Activated naive CD8-positive, alpha-beta T cell treated with anti-CD3 and anti-CD28 coated beads, Interleukin-2, amount 50 U/mL, for 24 hours (primary cell): ENCODE measurements around the gene CNGA1.

Experiments
- ATAC-seq: fragments of 150-1000 bp; cut with Tn5 transposase; one replicate; pipeline ENCODE4 v1.10.0; 2021
- DNase-seq: peaks from one replicate; pipeline ENCODE4 v3.0.0; 2021
- H3K27ac Mint-ChIP-seq: one replicate; pipeline ENCODE4 v1.8.0; 2021; ENCODE audit warnings: mild to moderate bottlenecking, mixed read lengths
- H3K27me3 Mint-ChIP-seq: one replicate; pipeline ENCODE4 v1.8.0; 2021; ENCODE audit warnings: mixed read lengths
- H3K36me3 Mint-ChIP-seq: one replicate; pipeline ENCODE4 v1.8.0; 2021; ENCODE audit warnings: low read depth, mixed read lengths
- H3K4me1 Mint-ChIP-seq: one replicate; pipeline ENCODE4 v1.8.0; 2021; ENCODE audit warnings: mixed read lengths
- H3K4me3 Mint-ChIP-seq: one replicate; pipeline ENCODE4 v1.8.0; 2021; ENCODE audit warnings: mild to moderate bottlenecking, moderate library complexity, mixed read lengths
- H3K9me3 Mint-ChIP-seq: one replicate; pipeline ENCODE4 v1.8.0; 2021; ENCODE audit warnings: mixed read lengths

Gene CNGA1

GRCh38 chr4:48038666-48039065, 22.2 kb upstream of the CNGA1 start:
- DNase-seq: no peak
- Mint-ChIP-seq H3K4me1 (peaks cover 84% of the 10 kb centered on the region), H3K27ac (no peak overlapping the region), H3K4me3 (no peak overlapping the region), H3K27me3 (no peaks in the 10 kb centered on the region), H3K9me3 (peaks cover 12% of the 10 kb centered on the region), H3K36me3 (peaks cover 20% of the 10 kb centered on the region)
- no peak for ATAC-seq

- Mint-ChIP-seq H3K27me3 (no peaks in the 10 kb centered on the region), H3K27ac (peak overlapping the region; percentile 91), H3K36me3 (peaks cover 20% of the 10 kb centered on the region), H3K4me3 (no peak overlapping the region), H3K4me1 (peaks cover 81% of the 10 kb centered on the region), H3K9me3 (peaks cover 12% of the 10 kb centered on the region)
- no peak for DNase-seq
- no peak for ATAC-seq
These were observed 20.6 kb upstream of the CNGA1 start for GRCh38 chr4:48037117-48037462.

- peak; percentile 22 for ATAC-seq
- Mint-ChIP-seq H3K4me1 (peaks cover 75% of the 10 kb centered on the region), H3K4me3 (peak overlapping the region; percentile 42), H3K36me3 (peaks cover 20% of the 10 kb centered on the region), H3K27ac (peak overlapping the region; percentile 91), H3K9me3 (peaks cover 12% of the 10 kb centered on the region), H3K27me3 (no peaks in the 10 kb centered on the region)
- no peak for DNase-seq
These were observed 19.5 kb upstream of the CNGA1 start for GRCh38 chr4:48035952-48036351.

GRCh38 chr4:48033825-48034413, 17.4 kb upstream of the CNGA1 start:
- Mint-ChIP-seq H3K4me1 (peaks cover 83% of the 10 kb centered on the region), H3K9me3 (peaks cover 12% of the 10 kb centered on the region), H3K4me3 (no peak overlapping the region), H3K27ac (peak overlapping the region; percentile 15), H3K27me3 (no peaks in the 10 kb centered on the region), H3K36me3 (peaks cover 20% of the 10 kb centered on the region)
- ATAC-seq: peak; percentile 69
- peak; percentile 66 for DNase-seq

GRCh38 chr4:48033412-48033811, 16.9 kb upstream of the CNGA1 start:
- H3K4me3 Mint-ChIP-seq: no peak overlapping the region
- ATAC-seq: no peak
- no peaks in the 10 kb centered on the region for H3K27me3 Mint-ChIP-seq
- no peak for DNase-seq
- peaks cover 17% of the 10 kb centered on the region for H3K36me3 Mint-ChIP-seq
- peaks cover 12% of the 10 kb centered on the region for H3K9me3 Mint-ChIP-seq
- peaks cover 84% of the 10 kb centered on the region for H3K4me1 Mint-ChIP-seq
- H3K27ac Mint-ChIP-seq: no peak overlapping the region

GRCh38 chr4:48032721-48033120, 16.2 kb upstream of the CNGA1 start:
- no peak for ATAC-seq
- Mint-ChIP-seq H3K27ac (no peak overlapping the region), H3K4me3 (no peak overlapping the region), H3K9me3 (peaks cover 12% of the 10 kb centered on the region), H3K4me1 (peaks cover 85% of the 10 kb centered on the region), H3K36me3 (peaks cover 17% of the 10 kb centered on the region), H3K27me3 (no peaks in the 10 kb centered on the region)
- no peak for DNase-seq

- peaks cover 12% of the 10 kb centered on the region for H3K9me3 Mint-ChIP-seq
- H3K27ac Mint-ChIP-seq: no peak overlapping the region
- peaks cover 80% of the 10 kb centered on the region for H3K4me1 Mint-ChIP-seq
- no peak overlapping the region for H3K4me3 Mint-ChIP-seq
- DNase-seq: no peak
- H3K36me3 Mint-ChIP-seq: peaks cover 11% of the 10 kb centered on the region
- ATAC-seq: no peak
- H3K27me3 Mint-ChIP-seq: no peaks in the 10 kb centered on the region
These were observed 15.5 kb upstream of the CNGA1 start for GRCh38 chr4:48031802-48032525.

- Mint-ChIP-seq H3K4me1 (peaks cover 67% of the 10 kb centered on the region), H3K27me3 (peaks cover 2% of the 10 kb centered on the region), H3K36me3 (peaks cover 8% of the 10 kb centered on the region), H3K9me3 (peaks cover 7% of the 10 kb centered on the region), H3K27ac (no peak overlapping the region), H3K4me3 (no peak overlapping the region)
- no peak for ATAC-seq
- DNase-seq: no peak
These were observed 14.0 kb upstream of the CNGA1 start for GRCh38 chr4:48030470-48030869.

- DNase-seq: no peak
- peaks cover 50% of the 10 kb centered on the region for H3K4me1 Mint-ChIP-seq
- ATAC-seq: peak; percentile 26
- H3K9me3 Mint-ChIP-seq: no peaks in the 10 kb centered on the region
- H3K27ac Mint-ChIP-seq: no peak overlapping the region
- H3K36me3 Mint-ChIP-seq: peaks cover 4% of the 10 kb centered on the region
- no peak overlapping the region for H3K4me3 Mint-ChIP-seq
- H3K27me3 Mint-ChIP-seq: peaks cover 2% of the 10 kb centered on the region
These were observed 12.2 kb upstream of the CNGA1 start for GRCh38 chr4:48028696-48029095.

GRCh38 chr4:48027653-48028052, 11.2 kb upstream of the CNGA1 start:
- H3K36me3 Mint-ChIP-seq: peaks cover 4% of the 10 kb centered on the region
- ATAC-seq: peak; percentile 80
- peaks cover 41% of the 10 kb centered on the region for H3K4me1 Mint-ChIP-seq
- H3K9me3 Mint-ChIP-seq: no peaks in the 10 kb centered on the region
- H3K27ac Mint-ChIP-seq: no peak overlapping the region
- no peak for DNase-seq
- H3K27me3 Mint-ChIP-seq: peaks cover 2% of the 10 kb centered on the region
- H3K4me3 Mint-ChIP-seq: no peak overlapping the region

GRCh38 chr4:48025005-48025404, 8.5 kb upstream of the CNGA1 start:
- peaks cover 10% of the 10 kb centered on the region for H3K27me3 Mint-ChIP-seq
- no peak overlapping the region for H3K27ac Mint-ChIP-seq
- peaks cover 46% of the 10 kb centered on the region for H3K4me1 Mint-ChIP-seq

GRCh38 chr4:48024522-48024921, 8.0 kb upstream of the CNGA1 start:
- Mint-ChIP-seq H3K27me3 (peaks cover 10% of the 10 kb centered on the region), H3K4me1 (peaks cover 45% of the 10 kb centered on the region), H3K4me3 (no peak overlapping the region), H3K9me3 (no peaks in the 10 kb centered on the region), H3K27ac (no peak overlapping the region), H3K36me3 (peaks cover 7% of the 10 kb centered on the region)
- no peak for ATAC-seq
- no peak for DNase-seq

More at GRCh38 chr4:48025005-48025404, 8.5 kb upstream of the CNGA1 start:
- peaks cover 7% of the 10 kb centered on the region for H3K36me3 Mint-ChIP-seq
- no peak for ATAC-seq
- no peak overlapping the region for H3K4me3 Mint-ChIP-seq
- H3K9me3 Mint-ChIP-seq: no peaks in the 10 kb centered on the region
- DNase-seq: no peak

- no peak overlapping the region for H3K27ac Mint-ChIP-seq
- ATAC-seq (no peak), DNase-seq (no peak)
- H3K27me3 Mint-ChIP-seq: peaks cover 12% of the 10 kb centered on the region
- H3K9me3 Mint-ChIP-seq: no peaks in the 10 kb centered on the region
- H3K4me1 Mint-ChIP-seq: peaks cover 29% of the 10 kb centered on the region
- no peak overlapping the region for H3K4me3 Mint-ChIP-seq
- H3K36me3 Mint-ChIP-seq: peaks cover 7% of the 10 kb centered on the region
These were observed 5.8 kb upstream of the CNGA1 start for GRCh38 chr4:48022192-48022799.

- peaks cover 4% of the 10 kb centered on the region for H3K36me3 Mint-ChIP-seq
- H3K9me3 Mint-ChIP-seq: no peaks in the 10 kb centered on the region
- no peak overlapping the region for H3K4me3 Mint-ChIP-seq
- H3K27me3 Mint-ChIP-seq: peaks cover 12% of the 10 kb centered on the region
- ATAC-seq: peak; percentile 33
- H3K4me1 Mint-ChIP-seq: peaks cover 31% of the 10 kb centered on the region
- no peak for DNase-seq
- no peak overlapping the region for H3K27ac Mint-ChIP-seq
These were observed 4.6 kb upstream of the CNGA1 start for GRCh38 chr4:48021100-48021499.

GRCh38 chr4:48018112-48018511, 1.6 kb upstream of the CNGA1 start:
- no peak for ATAC-seq
- peaks cover 3% of the 10 kb centered on the region for H3K36me3 Mint-ChIP-seq
- DNase-seq: no peak
- H3K9me3 Mint-ChIP-seq: no peaks in the 10 kb centered on the region
- peaks cover 36% of the 10 kb centered on the region for H3K4me1 Mint-ChIP-seq
- peaks cover 13% of the 10 kb centered on the region for H3K27me3 Mint-ChIP-seq
- no peak overlapping the region for H3K4me3 Mint-ChIP-seq
- H3K27ac Mint-ChIP-seq: no peak overlapping the region
